ENCODE results near the gene KCNQ1. TPM values are rescaled to one million over a fixed set of nuclear protein-coding genes. Genes with fewer than 3 reads are reported as not detected.

The KCNQ1 gene
- total and polyA plus RNA-seq, 2 of the 13 experiments (the other 11 are each of a cell fraction or from before 2014, with no cell fraction given): 0.02 to 0.08 TPM

GRCh38 chr11:2400069-2400761 is 44.6 kb upstream of the KCNQ1 start, which contains the start of gene TSSC4 (continued):
- TF ChIP-seq ZXDC (CRISPR knock-in tag; IDR thresholded peaks at IDR 0.05): no peak
- peak; percentile 82 for TF ChIP-seq DRAP1 (CRISPR knock-in tag; IDR thresholded peaks at IDR 0.05)
- TF ChIP-seq ZNF713 (CRISPR knock-in tag; IDR thresholded peaks at IDR 0.05): 0 out of 2 replicates have a peak, but pooled peaks have one; percentile 51
- no peak; the same call in 1 of the 2 replicates for TF ChIP-seq FOSL1 (CRISPR knock-in tag; IDR thresholded peaks at IDR 0.05; ENCODE audit: borderline replicate concordance)
- TF ChIP-seq FOXK1 (CRISPR knock-in tag; IDR thresholded peaks at IDR 0.05; ENCODE audit: borderline replicate concordance, low read depth): peak; percentile 94
- no peak for TF ChIP-seq LCORL (IDR thresholded peaks at IDR 0.05)
- TF ChIP-seq LCORL (CRISPR knock-in tag; IDR thresholded peaks at IDR 0.05): peak; percentile 94
- no peak for TF ChIP-seq ZNF318 (CRISPR knock-in tag; IDR thresholded peaks at IDR 0.05)
- TF ChIP-seq ZNF605 (CRISPR knock-in tag; IDR thresholded peaks at IDR 0.05): peak; percentile 88
- TF ChIP-seq BHLHE40 (IDR thresholded peaks at IDR 0.05; ENCODE audit: low read length): 0 out of 2 replicates have a peak, but pooled peaks have one; percentile 22
- TF ChIP-seq ARID4A (CRISPR knock-in tag; IDR thresholded peaks at IDR 0.05; ENCODE audit: borderline replicate concordance): peak; percentile 90
- TF ChIP-seq THAP11 (CRISPR knock-in tag; IDR thresholded peaks at IDR 0.05): peak; percentile 98
- peak; percentile 41; the same call in 1 of the 2 replicates for TF ChIP-seq RNF2 (conservative IDR thresholded peaks at IDR 0.05; ENCODE audit: low read depth)

All from HepG2 (cell line).